Peyer's patch (tissue), 4 donors: ENCODE measurements around the gene ZDHHC18. TPM values are rescaled to one million over a fixed set of nuclear protein-coding genes. Genes with fewer than 3 reads are reported as not detected.
"Not testable (repeated sequence)": the region's sequence is repeated elsewhere in the genome, so short reads cannot be mapped to it uniquely, and the experiment has no call there.

ENCODE experiments used
- DNase-seq, 3 donors: peaks; one replicate each; pipeline ENCODE4 v3.0.0-alpha.2; 2017 to 2019
- H3K27ac ChIP-seq, 4 donors: fragments of 200-600 bp; sonication (generic); one replicate each; pipeline ENCODE4 v1.5.1; 2016 to 2019
- H3K27me3 ChIP-seq, 2 donors: fragments of 200-600 bp; sonication (generic); one replicate each; pipeline ENCODE4 v1.5.1; 2019
- H3K36me3 ChIP-seq, 3 donors: fragments of 200-600 bp; sonication (generic); one replicate each; pipeline ENCODE4 v1.5.1; 2016 to 2019
- H3K4me1 ChIP-seq, 4 donors: fragments of 200-600 bp; sonication (generic); one replicate each; pipeline ENCODE4 v1.5.1; 2016 to 2019
- H3K4me3 ChIP-seq, 4 donors: fragments of 200-600 bp; sonication (generic); 1 replicate in 3 of 4; 2 replicates in 1 of 4; pipeline ENCODE4 v1.5.1; 2016 to 2019; ENCODE audit warnings: mild to moderate bottlenecking in 1 of 4
- H3K9me3 ChIP-seq, 4 donors: fragments of 200-600 bp; sonication (generic); one replicate each; pipeline ENCODE4 v1.5.1; 2016 to 2019; ENCODE audit warnings: mild to moderate bottlenecking in 1 of 4
- POLR2A ChIP-seq, 2 donors: fragments of 450-650 bp; IDR thresholded peaks; one replicate each; pipeline ENCODE4 v1.5.1; 2017; ENCODE audit warnings: antibody characterized with exemption in 2 of 2, mild to moderate bottlenecking in 2 of 2, moderate library complexity in 2 of 2
- total RNA-seq, 4 donors: library from RNA; depleted of rRNA; stranded (reverse); fragments of >200 nt; gene quantifications; one replicate each; pipeline ENCODE4 v1.1.0, GENCODE V29; 2016
- TF ChIP-seq, protein P1 (sequence below), 6 experiments: fragments of 450-650 bp in 4 of 6; fragments of 200-600 bp in 2 of 6; sonication (generic) in 1 of 6; IDR thresholded peaks; one replicate each; pipeline ENCODE4 v1.5.1; 2017 to 2019; ENCODE audit warnings: antibody characterized with exemption in 6 of 6, mild to moderate bottlenecking in 3 of 6, moderate library complexity in 1 of 6

ZDHHC18 gene
- total RNA-seq, 4 donors from 2014 or later, result 12.4 to 40.3 (median 29.0) TPM

- peak in 2 of 3 donors; percentile 90 to 94 for DNase-seq
Observed at GRCh38 chr1:26862781-26863684, 36.5 kb downstream of the ZDHHC18 start, which contains the start of gene SFN. TSS of gene SFN (plus strand) at chr1:26863149. CDS start at chr1:26863213, 64 bp downstream.

GRCh38 chr1:26863685-26864077 lies 37.2 kb downstream of the ZDHHC18 start:
- DNase-seq, result peak in 1 of 3 donors; percentile 60
- Histone ChIP-seq H3K4me3 (peak overlapping the region; percentile 68 to 81 (median 76)), H3K9me3 (no peaks in the 10 kb centered on the region), H3K4me1 (peaks cover 0 to 22% (median 13%) of the 10 kb centered on the region in 4 donors), H3K27ac (peak overlapping the region; percentile 94 to 98 (median 96)), H3K36me3 (no peaks in the 10 kb centered on the region), H3K27me3 (no peaks in the 10 kb centered on the region)
- TF ChIP-seq, protein P1, sequence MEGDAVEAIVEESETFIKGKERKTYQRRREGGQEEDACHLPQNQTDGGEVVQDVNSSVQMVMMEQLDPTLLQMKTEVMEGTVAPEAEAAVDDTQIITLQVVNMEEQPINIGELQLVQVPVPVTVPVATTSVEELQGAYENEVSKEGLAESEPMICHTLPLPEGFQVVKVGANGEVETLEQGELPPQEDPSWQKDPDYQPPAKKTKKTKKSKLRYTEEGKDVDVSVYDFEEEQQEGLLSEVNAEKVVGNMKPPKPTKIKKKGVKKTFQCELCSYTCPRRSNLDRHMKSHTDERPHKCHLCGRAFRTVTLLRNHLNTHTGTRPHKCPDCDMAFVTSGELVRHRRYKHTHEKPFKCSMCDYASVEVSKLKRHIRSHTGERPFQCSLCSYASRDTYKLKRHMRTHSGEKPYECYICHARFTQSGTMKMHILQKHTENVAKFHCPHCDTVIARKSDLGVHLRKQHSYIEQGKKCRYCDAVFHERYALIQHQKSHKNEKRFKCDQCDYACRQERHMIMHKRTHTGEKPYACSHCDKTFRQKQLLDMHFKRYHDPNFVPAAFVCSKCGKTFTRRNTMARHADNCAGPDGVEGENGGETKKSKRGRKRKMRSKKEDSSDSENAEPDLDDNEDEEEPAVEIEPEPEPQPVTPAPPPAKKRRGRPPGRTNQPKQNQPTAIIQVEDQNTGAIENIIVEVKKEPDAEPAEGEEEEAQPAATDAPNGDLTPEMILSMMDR (IDR thresholded peaks at IDR 0.05), result no peak
- TF ChIP-seq POLR2A (IDR thresholded peaks at IDR 0.05), result no peak

More at GRCh38 chr1:26862781-26863684, 36.5 kb downstream of the ZDHHC18 start, which contains the start of gene SFN:
- no peaks in the 10 kb centered on the region for H3K27me3 ChIP-seq
- H3K27ac ChIP-seq, result peak within 1 kb of the TSS; percentile 94 to 98 (median 96)
- no peaks in the 10 kb centered on the region for H3K36me3 ChIP-seq
- no peaks in the 10 kb centered on the region for H3K9me3 ChIP-seq
- peak within 1 kb of the TSS; percentile 68 to 81 (median 76) for H3K4me3 ChIP-seq
- peaks cover 0 to 22% (median 13%) of the 10 kb centered on the region in 4 donors for H3K4me1 ChIP-seq
- TF ChIP-seq POLR2A (IDR thresholded peaks at IDR 0.05), result peak; percentile 92 to 98
- TF ChIP-seq, protein P1 (IDR thresholded peaks at IDR 0.05), result peak in 4 of 6 experiments; percentile 38 to 87 (median 78)

- Histone ChIP-seq H3K36me3 (no peaks in the 10 kb centered on the region), H3K27me3 (no peaks in the 10 kb centered on the region), H3K9me3 (no peaks in the 10 kb centered on the region), H3K4me3 (peak overlapping the region; percentile 68 to 81 (median 76)), H3K4me1 (peaks cover 0 to 22% (median 13%) of the 10 kb centered on the region in 4 donors), H3K27ac (peak overlapping the region; percentile 94 to 98 (median 96))
- DNase-seq, result peak; percentile 95 to 99 (median 98)
- TF ChIP-seq, protein P1 (IDR thresholded peaks at IDR 0.05), result peak in 3 of 6 experiments; percentile 2 to 25 (median 17)
- TF ChIP-seq POLR2A (IDR thresholded peaks at IDR 0.05), result peak; percentile 84 to 96
Observed at GRCh38 chr1:26864610-26865480, 38.4 kb downstream of the ZDHHC18 start.

DNA sequence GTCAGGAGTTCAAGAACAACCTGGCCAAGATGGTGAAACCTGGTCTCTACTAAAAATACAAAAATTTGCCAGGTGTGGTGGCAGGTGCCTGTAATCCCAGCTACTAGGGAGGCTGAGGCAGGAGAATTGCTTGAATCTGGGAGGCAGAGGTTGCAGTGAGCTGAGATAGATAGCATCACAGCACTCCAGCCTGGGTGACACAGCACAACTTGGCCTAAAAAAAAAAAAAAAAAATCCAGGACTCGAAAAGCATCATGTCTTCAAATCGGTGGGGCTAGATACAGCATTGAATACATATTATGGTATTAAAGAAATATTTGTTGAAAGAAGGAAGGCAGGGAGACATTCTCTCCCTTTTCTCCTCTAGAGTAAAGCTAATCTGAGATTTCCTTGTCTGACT lies 46.6 kb downstream of the ZDHHC18 start:
- not testable (repeated sequence) for H3K27me3 ChIP-seq, H3K4me3 ChIP-seq, DNase-seq

GRCh38 chr1:26874896-26875295 lies 48.4 kb downstream of the ZDHHC18 start:
- Histone ChIP-seq H3K27ac (no peak overlapping the region), H3K27me3 (no peaks in the 10 kb centered on the region), H3K4me1 (peaks cover 0 to 18% (median 0%) of the 10 kb centered on the region in 4 donors), H3K36me3 (peaks cover 0 to 23% (median 0%) of the 10 kb centered on the region in 3 donors), H3K4me3 (no peak overlapping the region), H3K9me3 (no peaks in the 10 kb centered on the region)
- no peak for DNase-seq
- no peak for TF ChIP-seq POLR2A (IDR thresholded peaks at IDR 0.05)
- TF ChIP-seq, protein P1 (IDR thresholded peaks at IDR 0.05), result no peak

More for the DNA sequence above, 46.6 kb downstream of the ZDHHC18 start:
- not testable (repeated sequence) for H3K36me3 ChIP-seq, H3K9me3 ChIP-seq, H3K27ac ChIP-seq
- peaks cover 0 to 13% (median 0%) of the 10 kb centered on the region in 4 donors for H3K4me1 ChIP-seq
